Fibroblast of lung (primary cell): Measurements from ENCODE around the gene IL6R. TPM values are rescaled to one million over a fixed set of nuclear protein-coding genes. Genes with fewer than 3 reads are reported as not detected.

Experiments used
- DNase-seq, 2 donors: peaks; one replicate each; pipeline versions ENCODE4 v3.0.0 to v3.0.0-alpha.2; 2010; ENCODE audit warnings: low read depth in 2 of 2
- H2AFZ ChIP-seq: 2 replicates; pipeline ENCODE4 v1.5.1; 2012; ENCODE audit warnings: low read length, control low read depth, inconsistent platforms
- H3K27ac ChIP-seq: 2 replicates; pipeline ENCODE4 v1.5.1; 2011; ENCODE audit warnings: low read length, control low read depth; ENCODE audit not compliant: insufficient read depth
- H3K27me3 ChIP-seq: 2 replicates; pipeline ENCODE4 v1.5.1; 2011; ENCODE audit warnings: mild to moderate bottlenecking, low read length; ENCODE audit not compliant: control insufficient read depth, insufficient read depth
- H3K36me3 ChIP-seq: 2 replicates; pipeline ENCODE4 v1.5.1; 2011; ENCODE audit warnings: low read length; ENCODE audit not compliant: control insufficient read depth, insufficient read depth
- H3K4me1 ChIP-seq: 2 replicates; pipeline ENCODE4 v1.5.1; 2011; ENCODE audit warnings: low read length; ENCODE audit not compliant: control insufficient read depth, insufficient read depth; ENCODE audit errors: extremely low read depth
- H3K4me2 ChIP-seq: 2 replicates; pipeline ENCODE4 v1.5.1; 2011; ENCODE audit warnings: low read length, control low read depth; ENCODE audit not compliant: insufficient read depth; ENCODE audit errors: extremely low read depth
- H3K4me3 ChIP-seq, 4 experiments: fragments of 200-600 bp in 1 of 4; sonication (generic) in 1 of 4; replicated peaks in 1 of 4; 2 replicates each; pipeline ENCODE4 v1.5.1; 2011 to 2016; ENCODE audit warnings: low read length in 4 of 4, low read depth in 3 of 4, mild to moderate bottlenecking in 3 of 4, control low read depth in 2 of 4, inconsistent platforms in 1 of 4, mixed read lengths in 1 of 4; ENCODE audit not compliant: insufficient read depth in 1 of 4; ENCODE audit errors: control extremely low read depth in 1 of 4
- H3K79me2 ChIP-seq: 2 replicates; pipeline ENCODE4 v1.5.1; 2012; ENCODE audit warnings: mild to moderate bottlenecking, low read length, inconsistent platforms; ENCODE audit not compliant: control insufficient read depth, insufficient read depth
- H3K9ac ChIP-seq: 2 replicates; pipeline ENCODE4 v1.5.1; 2011; ENCODE audit warnings: mild to moderate bottlenecking, low read length, control low read depth; ENCODE audit not compliant: insufficient read depth
- H3K9me3 ChIP-seq: 2 replicates; pipeline ENCODE4 v1.5.1; 2012; ENCODE audit warnings: low read depth, low read length; ENCODE audit not compliant: control insufficient read depth, insufficient read depth
- H4K20me1 ChIP-seq: 2 replicates; pipeline ENCODE4 v1.5.1; 2011; ENCODE audit warnings: low read length; ENCODE audit not compliant: control insufficient read depth, insufficient read depth; ENCODE audit errors: extremely low read depth
- EZH2 ChIP-seq: IDR thresholded peaks from 2 replicates; pipeline ENCODE4 v1.5.1; 2012; ENCODE audit warnings: low read length, control low read depth, mild to moderate bottlenecking; ENCODE audit errors: missing control alignments
- polyA plus RNA-seq, 2 donors: library from polyadenylated mRNA; depleted of rRNA in 1 of 2; stranded (reverse) in 1 of 2; unstranded in 1 of 2; fragments of >200 nt; gene quantifications; 2 replicates each; pipeline ENCODE4 v1.2.1, GENCODE V29; 2011 to 2012; ENCODE audit warnings: missing spikeins in 1 of 2
- total RNA-seq: library from RNA; depleted of rRNA; stranded (reverse); fragments of >200 nt; gene quantifications from 2 replicates; pipeline ENCODE4 v1.2.1, GENCODE V29; 2014
- TF ChIP-seq, protein P1 (sequence below), 2 donors: IDR thresholded peaks in 1 of 2; conservative IDR thresholded peaks in 1 of 2; 1 replicate in 1 of 2; 2 replicates in 1 of 2; pipeline ENCODE4 v1.5.1; 2011 to 2012; ENCODE audit warnings: low read length in 2 of 2, control low read depth in 1 of 2, inconsistent platforms in 1 of 2, low read depth in 1 of 2, mild to moderate bottlenecking in 1 of 2

IL6R gene
- total and polyA plus RNA-seq, 2 donors (not counting 1 experiment from before 2014, with no cell fraction given) = 21.0 to 22.7 TPM

DNA sequence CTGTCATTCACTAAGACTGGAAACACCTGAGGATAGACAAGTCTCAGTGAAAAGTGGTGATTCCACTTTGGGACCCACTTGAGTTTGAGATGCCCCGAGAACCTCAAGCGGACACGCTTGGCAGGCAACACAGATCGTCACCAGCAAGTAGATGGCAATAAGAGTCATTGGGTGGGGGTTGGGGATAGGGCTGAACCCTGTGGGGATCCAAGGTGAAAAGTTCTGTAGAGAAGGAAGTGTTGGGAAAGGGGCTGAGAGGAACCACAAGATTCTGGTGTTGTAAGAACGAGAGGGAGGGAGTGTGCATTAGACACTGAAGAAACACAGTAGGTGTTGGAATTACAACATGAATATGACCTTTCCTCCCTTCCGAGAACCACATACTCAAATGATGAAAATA is 51.5 kb downstream of the IL6R start:
- Histone ChIP-seq H3K9ac (no peak overlapping the region), H2AFZ (no peak overlapping the region), H3K4me1 (peaks cover 5% of the 10 kb centered on the region), H3K27ac (no peak overlapping the region), H3K4me3 (no peak overlapping the region), H3K4me2 (no peak overlapping the region), H3K36me3 (peaks cover 2% of the 10 kb centered on the region), H3K27me3 (no peaks in the 10 kb centered on the region), H4K20me1 (no peaks in the 10 kb centered on the region), H3K9me3 (no peaks in the 10 kb centered on the region), H3K79me2 (no peaks in the 10 kb centered on the region)
- no peak for TF ChIP-seq EZH2
- TF ChIP-seq, protein P1, sequence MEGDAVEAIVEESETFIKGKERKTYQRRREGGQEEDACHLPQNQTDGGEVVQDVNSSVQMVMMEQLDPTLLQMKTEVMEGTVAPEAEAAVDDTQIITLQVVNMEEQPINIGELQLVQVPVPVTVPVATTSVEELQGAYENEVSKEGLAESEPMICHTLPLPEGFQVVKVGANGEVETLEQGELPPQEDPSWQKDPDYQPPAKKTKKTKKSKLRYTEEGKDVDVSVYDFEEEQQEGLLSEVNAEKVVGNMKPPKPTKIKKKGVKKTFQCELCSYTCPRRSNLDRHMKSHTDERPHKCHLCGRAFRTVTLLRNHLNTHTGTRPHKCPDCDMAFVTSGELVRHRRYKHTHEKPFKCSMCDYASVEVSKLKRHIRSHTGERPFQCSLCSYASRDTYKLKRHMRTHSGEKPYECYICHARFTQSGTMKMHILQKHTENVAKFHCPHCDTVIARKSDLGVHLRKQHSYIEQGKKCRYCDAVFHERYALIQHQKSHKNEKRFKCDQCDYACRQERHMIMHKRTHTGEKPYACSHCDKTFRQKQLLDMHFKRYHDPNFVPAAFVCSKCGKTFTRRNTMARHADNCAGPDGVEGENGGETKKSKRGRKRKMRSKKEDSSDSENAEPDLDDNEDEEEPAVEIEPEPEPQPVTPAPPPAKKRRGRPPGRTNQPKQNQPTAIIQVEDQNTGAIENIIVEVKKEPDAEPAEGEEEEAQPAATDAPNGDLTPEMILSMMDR (conservative IDR thresholded peaks at IDR 0.05 in 1 of 2, IDR thresholded peaks at IDR 0.05 in 1 of 2; ENCODE audit: low read depth in 1 of 2, low read length in 2 of 2) = no peak
- no peak for DNase-seq

DNA sequence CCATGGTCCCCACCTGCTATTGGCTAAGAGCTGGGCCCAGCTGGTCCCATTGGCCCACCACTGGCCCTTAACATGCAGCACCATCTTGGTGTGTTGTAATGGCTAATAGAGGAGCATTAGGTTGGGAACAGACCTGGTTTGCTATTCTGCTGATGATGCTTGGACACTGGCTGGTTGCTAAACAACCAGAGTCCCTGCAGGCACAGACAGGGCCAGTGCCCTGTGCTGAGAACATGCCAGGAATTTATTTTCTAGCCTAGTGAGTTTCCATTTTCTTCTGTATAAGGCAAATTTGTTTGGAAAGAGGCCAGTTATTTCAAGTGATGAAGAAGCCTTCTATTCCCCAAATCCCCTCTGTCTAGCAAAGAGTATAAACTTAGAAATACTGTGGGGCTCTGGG is 53.9 kb downstream of the IL6R start:
- DNase-seq = no peak

DNA sequence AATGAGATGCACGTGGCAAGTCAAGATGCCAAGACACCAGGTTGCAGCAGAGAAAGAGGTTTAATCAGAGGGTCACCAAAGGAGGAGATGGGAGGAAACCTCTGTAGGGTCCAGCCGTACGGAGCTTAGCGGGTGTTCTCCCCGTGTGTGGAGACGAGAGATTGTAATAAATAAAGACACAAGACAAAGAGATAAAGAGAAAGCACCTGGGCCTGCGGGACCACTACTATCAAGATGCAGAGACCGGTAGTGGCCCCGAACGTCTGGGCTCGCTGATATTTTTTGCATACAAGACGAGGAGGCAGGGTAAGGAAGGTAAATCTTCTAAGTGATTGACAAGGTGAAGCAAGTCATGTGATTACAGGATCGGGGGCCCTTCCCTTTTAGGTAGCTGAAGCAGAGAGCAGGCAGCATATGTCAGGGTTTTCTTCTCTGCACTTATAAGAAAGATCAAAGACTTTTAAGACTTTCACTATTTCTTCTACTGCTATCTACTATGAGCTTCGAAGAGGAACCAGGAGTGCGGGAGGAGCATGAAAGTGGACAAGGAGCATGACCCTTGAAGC is 55.6 kb downstream of the IL6R start:
- Histone ChIP-seq H3K9ac (no peak overlapping the region), H3K36me3 (peaks cover 2% of the 10 kb centered on the region), H3K4me2 (no peak overlapping the region), H3K4me1 (peaks cover 5% of the 10 kb centered on the region), H3K9me3 (no peaks in the 10 kb centered on the region), H3K79me2 (no peaks in the 10 kb centered on the region), H4K20me1 (no peaks in the 10 kb centered on the region), H2AFZ (no peak overlapping the region), H3K27ac (no peak overlapping the region), H3K27me3 (no peaks in the 10 kb centered on the region), H3K4me3 (no peak overlapping the region)
- TF ChIP-seq, protein P1 (conservative IDR thresholded peaks at IDR 0.05 in 1 of 2, IDR thresholded peaks at IDR 0.05 in 1 of 2; ENCODE audit: low read depth in 1 of 2, low read length in 2 of 2) = no peak
- TF ChIP-seq EZH2 = no peak
- no peak for DNase-seq

More for the DNA sequence above, 53.9 kb downstream of the IL6R start:
- H3K27ac ChIP-seq = no peak overlapping the region
- no peaks in the 10 kb centered on the region for H3K79me2 ChIP-seq
- no peak overlapping the region for H3K9ac ChIP-seq
- TF ChIP-seq, protein P1 (conservative IDR thresholded peaks at IDR 0.05 in 1 of 2, IDR thresholded peaks at IDR 0.05 in 1 of 2; ENCODE audit: low read depth in 1 of 2, low read length in 2 of 2) = no peak
- no peak for TF ChIP-seq EZH2
- H3K9me3 ChIP-seq = no peaks in the 10 kb centered on the region
- H3K4me2 ChIP-seq = no peak overlapping the region
- H4K20me1 ChIP-seq = no peaks in the 10 kb centered on the region
- H3K27me3 ChIP-seq = no peaks in the 10 kb centered on the region
- H3K36me3 ChIP-seq = peaks cover 2% of the 10 kb centered on the region
- peaks cover 5% of the 10 kb centered on the region for H3K4me1 ChIP-seq
- no peak overlapping the region for H3K4me3 ChIP-seq
- H2AFZ ChIP-seq = no peak overlapping the region
